HEK293 (cell line): ENCODE data around the gene MAML3.

Experiments
- CTCF ChIA-PET: fragments of 350-600 bp; formaldehyde crosslinking; extraction: SDS; loops from one replicate; lab custom pipeline; 2021; ENCODE audit warnings: antibody characterized with exemption; lab: Yijun Ruan, JAX
- POLR2A ChIA-PET: fragments of 300-600 bp; formaldehyde crosslinking; extraction: SDS; loops from one replicate; lab custom pipeline; 2020; ENCODE audit warnings: antibody characterized with exemption, inconsistent platforms; lab: Yijun Ruan, JAX
- H3K27ac ChIP-seq: fragments of 200-500 bp; sonication (Bioruptor generic); 2 replicates; pipeline ENCODE4 v1.5.1; 2014; ENCODE audit warnings: low read depth, low read length, control low read depth, inconsistent platforms; ENCODE audit errors: extremely low read depth
- H3K36me3 ChIP-seq, 2 experiments: fragments of 200-500 bp in 1 of 2; sonication (Bioruptor generic) in 1 of 2; 1 replicate in 1 of 2; 2 replicates in 1 of 2; pipeline ENCODE4 v1.5.1; 2014 to 2017; ENCODE audit warnings: inconsistent platforms in 2 of 2, low read length in 2 of 2; ENCODE audit not compliant: control insufficient read depth in 2 of 2, insufficient read depth in 1 of 2
- H3K4me1 ChIP-seq: fragments of 200-500 bp; sonication (Bioruptor generic); 2 replicates; pipeline ENCODE4 v1.5.1; 2014; ENCODE audit warnings: mild to moderate bottlenecking, low read length, inconsistent platforms; ENCODE audit not compliant: control insufficient read depth, insufficient read depth
- H3K4me3 ChIP-seq: 2 replicates; pipeline ENCODE4 v1.5.1; 2011; ENCODE audit warnings: low read depth, mild to moderate bottlenecking, control low read depth, low read length, moderate library complexity
- H3K9me3 ChIP-seq: fragments of 200-500 bp; sonication (Bioruptor generic); 2 replicates; pipeline ENCODE4 v1.5.1; 2014; ENCODE audit warnings: low read depth, low read length, inconsistent platforms; ENCODE audit not compliant: control insufficient read depth, insufficient read depth
- CTCF ChIP-seq: fragments of 450-650 bp; formaldehyde crosslinking; IDR thresholded peaks from 2 replicates; pipeline ENCODE4 v1.5.1; 2016; ENCODE audit warnings: missing biosample characterization, missing genetic modification characterization
- EGR2 ChIP-seq: fragments of 450-650 bp; formaldehyde crosslinking; IDR thresholded peaks from 2 replicates; pipeline ENCODE4 v1.5.1; 2016; ENCODE audit warnings: low read depth, missing biosample characterization, missing genetic modification characterization
- IKZF3 ChIP-seq: fragments of 450-650 bp; IDR thresholded peaks from 2 replicates; pipeline ENCODE4 v1.5.0; 2018; ENCODE audit warnings: missing biosample characterization, mild to moderate bottlenecking, missing genetic modification characterization, moderate library complexity
- REPIN1 ChIP-seq: fragments of 450-650 bp; formaldehyde crosslinking; IDR thresholded peaks from 2 replicates; pipeline ENCODE4 v1.5.1; 2017; ENCODE audit warnings: missing biosample characterization, missing genetic modification characterization, low read depth
- ZBTB1 ChIP-seq: fragments of 450-650 bp; formaldehyde crosslinking; IDR thresholded peaks from 2 replicates; pipeline ENCODE4 v1.5.1; 2016; ENCODE audit warnings: missing biosample characterization, missing genetic modification characterization
- ZBTB48 ChIP-seq: fragments of 450-650 bp; formaldehyde crosslinking; IDR thresholded peaks from 2 replicates; pipeline ENCODE4 v1.5.1; 2016; ENCODE audit warnings: missing biosample characterization, missing genetic modification characterization
- ZNF10 ChIP-seq: fragments of 450-650 bp; formaldehyde crosslinking; IDR thresholded peaks from 2 replicates; pipeline ENCODE4 v1.5.1; 2017; ENCODE audit warnings: missing biosample characterization, missing genetic modification characterization
- ZNF132 ChIP-seq: fragments of 450-650 bp; formaldehyde crosslinking; IDR thresholded peaks from 2 replicates; pipeline ENCODE4 v1.5.1; 2017; ENCODE audit warnings: missing biosample characterization, missing genetic modification characterization, borderline replicate concordance
- ZNF16 ChIP-seq: fragments of 450-650 bp; formaldehyde crosslinking; IDR thresholded peaks from 2 replicates; pipeline ENCODE4 v1.5.1; 2016; ENCODE audit warnings: low read depth, missing biosample characterization, missing genetic modification characterization
- ZNF18 ChIP-seq: fragments of 450-650 bp; formaldehyde crosslinking; IDR thresholded peaks from 2 replicates; pipeline ENCODE4 v1.5.1; 2016; ENCODE audit warnings: missing biosample characterization, missing genetic modification characterization
- ZNF404 ChIP-seq: fragments of 450-650 bp; formaldehyde crosslinking; IDR thresholded peaks from 2 replicates; pipeline ENCODE4 v1.5.1; 2017; ENCODE audit warnings: missing biosample characterization, missing genetic modification characterization
- ZNF530 ChIP-seq: fragments of 450-650 bp; formaldehyde crosslinking; IDR thresholded peaks from 2 replicates; pipeline ENCODE4 v1.5.1; 2016; ENCODE audit warnings: low read depth, missing biosample characterization, missing genetic modification characterization
- ZNF548 ChIP-seq: fragments of 450-650 bp; formaldehyde crosslinking; IDR thresholded peaks from 2 replicates; pipeline ENCODE4 v1.5.1; 2016; ENCODE audit warnings: missing biosample characterization, missing genetic modification characterization
- ZNF558 ChIP-seq: fragments of 450-650 bp; formaldehyde crosslinking; IDR thresholded peaks from 2 replicates; pipeline ENCODE4 v1.5.1; 2016; ENCODE audit warnings: missing biosample characterization, missing genetic modification characterization
- ZNF624 ChIP-seq: fragments of 450-650 bp; formaldehyde crosslinking; IDR thresholded peaks from 2 replicates; pipeline ENCODE4 v1.5.1; 2017; ENCODE audit warnings: missing biosample characterization, missing genetic modification characterization
- ZNF670 ChIP-seq: fragments of 450-650 bp; formaldehyde crosslinking; IDR thresholded peaks from 2 replicates; pipeline ENCODE4 v1.5.1; 2016; ENCODE audit warnings: missing biosample characterization, missing genetic modification characterization, low read depth
- ZNF701 ChIP-seq: fragments of 450-650 bp; formaldehyde crosslinking; IDR thresholded peaks from 2 replicates; pipeline ENCODE4 v1.5.1; 2016; ENCODE audit warnings: missing biosample characterization, missing genetic modification characterization
- ZNF830 ChIP-seq: fragments of 450-650 bp; IDR thresholded peaks from 2 replicates; pipeline ENCODE4 v1.5.0; 2018; ENCODE audit warnings: missing biosample characterization, missing genetic modification characterization, low read depth, mild to moderate bottlenecking, moderate library complexity
- ZNF843 ChIP-seq: fragments of 450-650 bp; formaldehyde crosslinking; IDR thresholded peaks from 2 replicates; pipeline ENCODE4 v1.5.1; 2016; ENCODE audit warnings: missing biosample characterization, missing genetic modification characterization
- ZSCAN4 ChIP-seq: fragments of 450-650 bp; formaldehyde crosslinking; IDR thresholded peaks from 2 replicates; pipeline ENCODE4 v1.5.1; 2017; ENCODE audit warnings: missing biosample characterization, missing genetic modification characterization
- TF ChIP-seq, protein P1 (sequence below): fragments of 450-650 bp; IDR thresholded peaks from 2 replicates; pipeline ENCODE4 v1.5.1; 2018; ENCODE audit warnings: missing biosample characterization, missing genetic modification characterization
- TF ChIP-seq, protein P2 (sequence below): fragments of 450-650 bp; formaldehyde crosslinking; IDR thresholded peaks from 2 replicates; pipeline ENCODE4 v1.5.1; 2016; ENCODE audit warnings: missing biosample characterization, missing genetic modification characterization

The MAML3 gene

GRCh38 chr4:139817657-139818452, 336.1 kb downstream of the MAML3 start (continued):
- TF ChIP-seq CTCF (tag by site-specific recombination) (no peak), ZNF18 (tag by site-specific recombination) (no peak), ZNF530 (tag by site-specific recombination) (no peak), ZNF624 (tag by site-specific recombination) (no peak), ZNF843 (tag by site-specific recombination) (no peak), IKZF3 (tag by site-specific recombination) (no peak)

GRCh38 chr4:139816856-139817255, 337.1 kb downstream of the MAML3 start:
- CTCF ChIA-PET = no interaction called here
- POLR2A ChIA-PET = no interaction called here
- TF ChIP-seq ZNF132 (tag by site-specific recombination) (no peak), ZNF830 (tag by site-specific recombination) (no peak), ZBTB1 (no peak), REPIN1 (tag by site-specific recombination) (no peak), ZNF558 (tag by site-specific recombination) (no peak), ZBTB48 (tag by site-specific recombination) (no peak), ZNF548 (tag by site-specific recombination) (no peak), ZNF701 (no peak), ZSCAN4 (no peak), ZNF10 (tag by site-specific recombination) (no peak), ZNF16 (tag by site-specific recombination) (no peak), ZNF404 (tag by site-specific recombination) (no peak), ZNF670 (tag by site-specific recombination) (no peak), EGR2 (tag by site-specific recombination) (no peak)
- TF ChIP-seq, protein P1, sequence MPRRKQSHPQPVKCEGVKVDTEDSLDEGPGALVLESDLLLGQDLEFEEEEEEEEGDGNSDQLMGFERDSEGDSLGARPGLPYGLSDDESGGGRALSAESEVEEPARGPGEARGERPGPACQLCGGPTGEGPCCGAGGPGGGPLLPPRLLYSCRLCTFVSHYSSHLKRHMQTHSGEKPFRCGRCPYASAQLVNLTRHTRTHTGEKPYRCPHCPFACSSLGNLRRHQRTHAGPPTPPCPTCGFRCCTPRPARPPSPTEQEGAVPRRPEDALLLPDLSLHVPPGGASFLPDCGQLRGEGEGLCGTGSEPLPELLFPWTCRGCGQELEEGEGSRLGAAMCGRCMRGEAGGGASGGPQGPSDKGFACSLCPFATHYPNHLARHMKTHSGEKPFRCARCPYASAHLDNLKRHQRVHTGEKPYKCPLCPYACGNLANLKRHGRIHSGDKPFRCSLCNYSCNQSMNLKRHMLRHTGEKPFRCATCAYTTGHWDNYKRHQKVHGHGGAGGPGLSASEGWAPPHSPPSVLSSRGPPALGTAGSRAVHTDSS (tag by site-specific recombination) = no peak
- TF ChIP-seq, protein P2, sequence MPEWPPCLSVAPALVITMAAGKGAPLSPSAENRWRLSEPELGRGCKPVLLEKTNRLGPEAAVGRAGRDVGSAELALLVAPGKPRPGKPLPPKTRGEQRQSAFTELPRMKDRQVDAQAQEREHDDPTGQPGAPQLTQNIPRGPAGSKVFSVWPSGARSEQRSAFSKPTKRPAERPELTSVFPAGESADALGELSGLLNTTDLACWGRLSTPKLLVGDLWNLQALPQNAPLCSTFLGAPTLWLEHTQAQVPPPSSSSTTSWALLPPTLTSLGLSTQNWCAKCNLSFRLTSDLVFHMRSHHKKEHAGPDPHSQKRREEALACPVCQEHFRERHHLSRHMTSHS (tag by site-specific recombination) = no peak
- no peaks in the 10 kb centered on the region for H3K36me3 ChIP-seq
- no peak overlapping the region for H3K4me3 ChIP-seq
- H3K9me3 ChIP-seq = no peaks in the 10 kb centered on the region
- peaks cover 3% of the 10 kb centered on the region; the same call in 1 of the 2 replicates for H3K4me1 ChIP-seq
- no peak overlapping the region for H3K27ac ChIP-seq
